Testis (tissue), 2 donors: ENCODE results near the gene ADD3.

Source experiments
- POLR2A ChIP-seq: fragments of 450-650 bp; IDR thresholded peaks from one replicate; pipeline ENCODE4 v1.6.1; 2017; ENCODE audit warnings: antibody characterized with exemption, mild to moderate bottlenecking, moderate library complexity
- TF ChIP-seq, protein P1 (sequence below), 3 experiments: fragments of 450-650 bp in 2 of 3; fragments of 200-600 bp in 1 of 3; sonication (generic) in 1 of 3; IDR thresholded peaks; one replicate each; pipeline ENCODE4 v1.5.1; 2016 to 2019; ENCODE audit warnings: antibody characterized with exemption in 3 of 3, mild to moderate bottlenecking in 2 of 3, moderate library complexity in 1 of 3

DNA sequence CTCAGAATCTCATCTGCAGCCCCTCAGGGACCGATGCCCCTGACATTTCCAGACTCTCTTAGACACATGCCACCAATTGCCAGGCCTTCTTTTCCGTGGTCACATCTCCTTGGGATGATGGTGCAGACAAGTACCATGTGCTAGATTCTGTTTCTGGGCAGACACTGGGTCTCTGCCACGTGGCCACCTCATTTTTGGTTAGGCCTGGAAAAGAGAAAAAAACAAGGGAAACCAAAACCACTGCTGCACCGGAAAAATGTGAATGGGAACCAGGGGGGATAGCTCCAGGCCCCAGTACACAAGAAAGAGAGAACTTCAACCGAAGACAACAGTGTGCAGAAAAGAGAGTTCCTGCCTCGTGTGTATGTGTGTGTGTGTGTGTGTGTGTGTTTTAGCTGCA, 176.6 kb downstream of the ADD3 start:
- TF ChIP-seq, protein P1, sequence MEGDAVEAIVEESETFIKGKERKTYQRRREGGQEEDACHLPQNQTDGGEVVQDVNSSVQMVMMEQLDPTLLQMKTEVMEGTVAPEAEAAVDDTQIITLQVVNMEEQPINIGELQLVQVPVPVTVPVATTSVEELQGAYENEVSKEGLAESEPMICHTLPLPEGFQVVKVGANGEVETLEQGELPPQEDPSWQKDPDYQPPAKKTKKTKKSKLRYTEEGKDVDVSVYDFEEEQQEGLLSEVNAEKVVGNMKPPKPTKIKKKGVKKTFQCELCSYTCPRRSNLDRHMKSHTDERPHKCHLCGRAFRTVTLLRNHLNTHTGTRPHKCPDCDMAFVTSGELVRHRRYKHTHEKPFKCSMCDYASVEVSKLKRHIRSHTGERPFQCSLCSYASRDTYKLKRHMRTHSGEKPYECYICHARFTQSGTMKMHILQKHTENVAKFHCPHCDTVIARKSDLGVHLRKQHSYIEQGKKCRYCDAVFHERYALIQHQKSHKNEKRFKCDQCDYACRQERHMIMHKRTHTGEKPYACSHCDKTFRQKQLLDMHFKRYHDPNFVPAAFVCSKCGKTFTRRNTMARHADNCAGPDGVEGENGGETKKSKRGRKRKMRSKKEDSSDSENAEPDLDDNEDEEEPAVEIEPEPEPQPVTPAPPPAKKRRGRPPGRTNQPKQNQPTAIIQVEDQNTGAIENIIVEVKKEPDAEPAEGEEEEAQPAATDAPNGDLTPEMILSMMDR (IDR thresholded peaks at IDR 0.05), result no peak
- no peak for TF ChIP-seq POLR2A
